Left lung (tissue), 10 donors: Measurements from ENCODE around the gene HS3ST2. TPM values are rescaled to one million over a fixed set of nuclear protein-coding genes. Genes with fewer than 3 reads are reported as not detected.

Experiments used
- ATAC-seq: fragments of 200-7000 bp; cut with Tn5 transposase; one replicate; pipeline ENCODE4 v1.9.1; 2020; ENCODE audit warnings: moderate library complexity
- DNase-seq, 4 donors: peaks; one replicate each; pipeline ENCODE4 v3.0.0-alpha.2; 2013 to 2020
- H3K27ac ChIP-seq, 2 donors: fragments of 200-600 bp; sonication (generic) in 1 of 2; one replicate each; pipeline versions ENCODE4 v1.5.0 to v1.8.0; 2020 to 2021
- H3K27me3 ChIP-seq, 2 donors: fragments of 200-600 bp; sonication (generic) in 1 of 2; one replicate each; pipeline versions ENCODE4 v1.5.0 to v1.8.0; 2020 to 2021
- H3K36me3 ChIP-seq, 2 donors: fragments of 200-600 bp; sonication (generic) in 1 of 2; one replicate each; pipeline versions ENCODE4 v1.5.0 to v1.8.0; 2020 to 2021
- H3K4me1 ChIP-seq, 2 donors: fragments of 200-600 bp; one replicate each; pipeline ENCODE4 v1.8.0; 2021
- H3K4me3 ChIP-seq, 2 donors: fragments of 200-600 bp; sonication (generic) in 1 of 2; one replicate each; pipeline versions ENCODE4 v1.5.0 to v1.8.0; 2020 to 2021; ENCODE audit warnings: mild to moderate bottlenecking in 1 of 2
- H3K9me3 ChIP-seq, 2 donors: fragments of 200-600 bp; sonication (generic) in 1 of 2; one replicate each; pipeline versions ENCODE4 v1.5.0 to v1.8.0; 2020 to 2021
- CTCF ChIP-seq, 2 donors: fragments of 200-600 bp; sonication (generic) in 1 of 2; IDR thresholded peaks; one replicate each; pipeline versions ENCODE4 v1.5.0 to v1.8.0; 2021; ENCODE audit warnings: antibody characterized with exemption in 2 of 2
- intact Hi-C, 2 donors: fragments of 100-400 bp; cut with DNase I; formaldehyde crosslinking; loops; one replicate each; pipeline versions ENCODE4 v1.11.2 to v1.14.2; 2022
- polyA plus RNA-seq, 6 donors: library from polyadenylated mRNA; unstranded; fragments of 120-200 nt; gene quantifications; one replicate each; pipeline ENCODE4 v1.2.1, GENCODE V29; 2013; ENCODE audit not compliant: insufficient read length in 6 of 6
- total RNA-seq, 2 donors: library from RNA; stranded (reverse); fragmentation: NEBNext Ultra II Directional; extraction: Animal tissue kit (Norgen Biotek cat#: 25700); gene quantifications; one replicate each; pipeline ENCODE4 v1.2.1, GENCODE V29; 2021
- donor health status: DM: no; HTN: yes; CAD: no.
- donor health status: DM: no; HTN: no; CAD: no.

HS3ST2 gene
- total and polyA plus RNA-seq, 8 donors, result 0.07 to 8.6 (median 3.2) TPM; not detected in 4

- DNase-seq (no peak), ATAC-seq (no peak)
- no peaks in the 10 kb centered on the region for H3K36me3 ChIP-seq
- H3K4me1 ChIP-seq, result no peaks in the 10 kb centered on the region
- H3K9me3 ChIP-seq, result no peaks in the 10 kb centered on the region
- H3K4me3 ChIP-seq, result no peak overlapping the region
- H3K27me3 ChIP-seq, result no peaks in the 10 kb centered on the region
- H3K27ac ChIP-seq, result no peak overlapping the region
- TF ChIP-seq CTCF (IDR thresholded peaks at IDR 0.05), result no peak
- intact Hi-C loops, result no loop called here
These were observed 73.5 kb downstream of the HS3ST2 start for GRCh38 chr16:22887445-22887844.

GRCh38 chr16:22888791-22889190 lies 74.8 kb downstream of the HS3ST2 start:
- H3K4me3 ChIP-seq, result no peak overlapping the region
- ATAC-seq (no peak), DNase-seq (no peak)
- H3K36me3 ChIP-seq, result no peaks in the 10 kb centered on the region
- H3K4me1 ChIP-seq, result no peaks in the 10 kb centered on the region
- no peak for TF ChIP-seq CTCF (IDR thresholded peaks at IDR 0.05)
- H3K9me3 ChIP-seq, result no peaks in the 10 kb centered on the region
- intact Hi-C loops, result no loop called here
- H3K27ac ChIP-seq, result no peak overlapping the region
- no peaks in the 10 kb centered on the region for H3K27me3 ChIP-seq

GRCh38 chr16:22890976-22891375 lies 77.0 kb downstream of the HS3ST2 start:
- H3K4me3 ChIP-seq, result no peak overlapping the region
- H3K27me3 ChIP-seq, result peaks cover 0 to 12% of the 10 kb centered on the region in 2 donors
- intact Hi-C loops, result no loop called here
- no peaks in the 10 kb centered on the region for H3K36me3 ChIP-seq
- no peaks in the 10 kb centered on the region for H3K9me3 ChIP-seq
- DNase-seq (no peak), ATAC-seq (no peak)
- TF ChIP-seq CTCF (IDR thresholded peaks at IDR 0.05), result no peak
- no peak overlapping the region for H3K27ac ChIP-seq
- H3K4me1 ChIP-seq, result no peaks in the 10 kb centered on the region

- ATAC-seq (no peak), DNase-seq (no peak)
- no peak overlapping the region for H3K4me3 ChIP-seq
- intact Hi-C loops, result no loop called here
- H3K27ac ChIP-seq, result no peak overlapping the region
- peaks cover 0 to 41% of the 10 kb centered on the region in 2 donors for H3K27me3 ChIP-seq
- no peaks in the 10 kb centered on the region for H3K9me3 ChIP-seq
- TF ChIP-seq CTCF (IDR thresholded peaks at IDR 0.05), result no peak
- peaks cover 0 to 4% of the 10 kb centered on the region in 2 donors for H3K4me1 ChIP-seq
- no peaks in the 10 kb centered on the region for H3K36me3 ChIP-seq
These were observed 83.2 kb downstream of the HS3ST2 start for GRCh38 chr16:22897184-22897583.

- H3K36me3 ChIP-seq, result no peaks in the 10 kb centered on the region
- TF ChIP-seq CTCF (IDR thresholded peaks at IDR 0.05), result no peak
- H3K9me3 ChIP-seq, result no peaks in the 10 kb centered on the region
- H3K27ac ChIP-seq, result no peak overlapping the region
- ATAC-seq (no peak), DNase-seq (no peak)
- peaks cover 0 to 4% of the 10 kb centered on the region in 2 donors for H3K4me1 ChIP-seq
- H3K4me3 ChIP-seq, result no peak overlapping the region
- intact Hi-C loops, result no loop called here
- peaks cover 0 to 41% of the 10 kb centered on the region in 2 donors for H3K27me3 ChIP-seq
These were observed 84.2 kb downstream of the HS3ST2 start for GRCh38 chr16:22898131-22898530.
